SK-N-SH treated with all-trans-retinoic acid at 6 μM for 48 hours (cell line): ENCODE data around the gene IL12RB1.

Experiments
- ESRRG ChIP-seq: fragments of 250-450 bp; sonication (Bioruptor Pico); IDR thresholded peaks from 2 replicates; pipeline ENCODE4 v1.6.1; 2021; ENCODE audit warnings: mild to moderate bottlenecking
- TOX ChIP-seq: fragments of 250-450 bp; sonication (Bioruptor Pico); IDR thresholded peaks from 2 replicates; pipeline ENCODE4 v1.8.0; 2021; ENCODE audit warnings: mild to moderate bottlenecking, moderate library complexity, borderline replicate concordance

GRCh38 chr19:18120127-18120526 lies 33.4 kb upstream of the IL12RB1 start:
- TF ChIP-seq TOX (CRISPR knock-in tag) (no peak), ESRRG (CRISPR knock-in tag) (no peak)
